ENCODE results near the gene MRGPRD. TPM values are rescaled to one million over a fixed set of nuclear protein-coding genes. Genes with fewer than 3 reads are reported as not detected.

The MRGPRD gene
- total and polyA plus RNA-seq, 11 donors: not detected

- ATAC-seq: peak in 1 of 4 donors; percentile 66
- no peaks in the 10 kb centered on the region for H3K9me3 ChIP-seq
- DNase-seq: peak in 1 of 5 donors; percentile 37
- peaks cover 0 to 4% (median 0%) of the 10 kb centered on the region in 12 donors for H3K4me1 ChIP-seq
- TF ChIP-seq POLR2A (IDR thresholded peaks at IDR 0.05): no peak
- TF ChIP-seq, protein P1, sequence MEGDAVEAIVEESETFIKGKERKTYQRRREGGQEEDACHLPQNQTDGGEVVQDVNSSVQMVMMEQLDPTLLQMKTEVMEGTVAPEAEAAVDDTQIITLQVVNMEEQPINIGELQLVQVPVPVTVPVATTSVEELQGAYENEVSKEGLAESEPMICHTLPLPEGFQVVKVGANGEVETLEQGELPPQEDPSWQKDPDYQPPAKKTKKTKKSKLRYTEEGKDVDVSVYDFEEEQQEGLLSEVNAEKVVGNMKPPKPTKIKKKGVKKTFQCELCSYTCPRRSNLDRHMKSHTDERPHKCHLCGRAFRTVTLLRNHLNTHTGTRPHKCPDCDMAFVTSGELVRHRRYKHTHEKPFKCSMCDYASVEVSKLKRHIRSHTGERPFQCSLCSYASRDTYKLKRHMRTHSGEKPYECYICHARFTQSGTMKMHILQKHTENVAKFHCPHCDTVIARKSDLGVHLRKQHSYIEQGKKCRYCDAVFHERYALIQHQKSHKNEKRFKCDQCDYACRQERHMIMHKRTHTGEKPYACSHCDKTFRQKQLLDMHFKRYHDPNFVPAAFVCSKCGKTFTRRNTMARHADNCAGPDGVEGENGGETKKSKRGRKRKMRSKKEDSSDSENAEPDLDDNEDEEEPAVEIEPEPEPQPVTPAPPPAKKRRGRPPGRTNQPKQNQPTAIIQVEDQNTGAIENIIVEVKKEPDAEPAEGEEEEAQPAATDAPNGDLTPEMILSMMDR (IDR thresholded peaks at IDR 0.05): no peak
- H3K27me3 ChIP-seq: no peaks in the 10 kb centered on the region
- H3K27ac ChIP-seq: no peak overlapping the region
- WGBS, 4 donors: 60 to 78% (median 76%) methylated on average over 10 of the region's 10 CpGs
- no peak overlapping the region for H3K4me3 ChIP-seq
- no peaks in the 10 kb centered on the region for H3K36me3 ChIP-seq
- intact Hi-C loops (cut with DNase I): no loop called here
Observed at GRCh38 chr11:69022260-69022659, 41.5 kb upstream of the MRGPRD start.

- peaks cover 0 to 8% (median 0%) of the 10 kb centered on the region in 9 donors for H3K27me3 ChIP-seq
- H3K4me3 ChIP-seq: no peak overlapping the region
- 65 to 78% (median 72%) methylated on average over 13 of the region's 13 CpGs for whole genome bisulfite sequencing, 4 donors
- no peaks in the 10 kb centered on the region for H3K9me3 ChIP-seq
- peak overlapping the region in 1 of 12 donors; percentile 78 for H3K27ac ChIP-seq
- intact Hi-C loops (cut with DNase I): no loop called here
- DNase-seq (no peak), ATAC-seq (no peak)
- TF ChIP-seq, protein P1 (IDR thresholded peaks at IDR 0.05): no peak
- no peak for TF ChIP-seq POLR2A (IDR thresholded peaks at IDR 0.05)
- no peaks in the 10 kb centered on the region for H3K36me3 ChIP-seq
- peaks cover 0 to 9% (median 1%) of the 10 kb centered on the region in 12 donors for H3K4me1 ChIP-seq
Observed at GRCh38 chr11:69018924-69019323, 38.1 kb upstream of the MRGPRD start.

GRCh38 chr11:69017951-69018350, 37.2 kb upstream of the MRGPRD start:
- peaks cover 0 to 18% (median 6%) of the 10 kb centered on the region in 12 donors for H3K4me1 ChIP-seq
- intact Hi-C loops (cut with DNase I): no loop called here
- H3K4me3 ChIP-seq: no peak overlapping the region
- peak overlapping the region in 1 of 12 donors; percentile 78 for H3K27ac ChIP-seq
- no peaks in the 10 kb centered on the region for H3K36me3 ChIP-seq
- peaks cover 0 to 17% (median 2%) of the 10 kb centered on the region in 9 donors for H3K27me3 ChIP-seq
- DNase-seq (no peak), ATAC-seq (no peak)
- TF ChIP-seq, protein P1 (IDR thresholded peaks at IDR 0.05): no peak
- no peak for TF ChIP-seq POLR2A (IDR thresholded peaks at IDR 0.05)
- H3K9me3 ChIP-seq: no peaks in the 10 kb centered on the region
- WGBS, 4 donors: 88 to 94% (median 92%) methylated on average over 10 of the region's 10 CpGs

GRCh38 chr11:69014898-69015549, 34.2 kb upstream of the MRGPRD start:
- no peaks in the 10 kb centered on the region for H3K9me3 ChIP-seq
- peaks cover 0 to 43% (median 4%) of the 10 kb centered on the region in 9 donors for H3K27me3 ChIP-seq
- intact Hi-C loops (cut with DNase I): loop anchor here in 2 of 10 donors (5.0 kb wide), 2 partner anchors 72 to 123 kb away; no protein-coding TSS in a partner anchor
- no peak for DNase-seq
- peak overlapping the region in 10 of 12 donors; percentile 74 to 93 (median 78) for H3K27ac ChIP-seq
- ATAC-seq: no peak
- 75 to 86% (median 79%) methylated on average over 9 of the region's 9 CpGs for WGBS, 4 donors
- H3K36me3 ChIP-seq: no peaks in the 10 kb centered on the region
- H3K4me3 ChIP-seq: no peak overlapping the region
- TF ChIP-seq POLR2A (IDR thresholded peaks at IDR 0.05): no peak
- TF ChIP-seq, protein P1 (IDR thresholded peaks at IDR 0.05): no peak
- peaks cover 0 to 39% (median 22%) of the 10 kb centered on the region in 12 donors for H3K4me1 ChIP-seq
